ENCODE data around the gene AKAP13.
A peak's percentile ranks its signal among the peaks of the same experiment; 100 is the strongest.

AKAP13 gene

GRCh38 chr15:85763673-85764633 lies 383.6 kb downstream of the AKAP13 start:
- no peak for DNase-seq

- no peak for DNase-seq
Measured at GRCh38 chr15:85764649-85765277, 384.4 kb downstream of the AKAP13 start.

- DNase-seq: peak in 37 of 56 donors; percentile 12 to 77 (median 47)
Measured at GRCh38 chr15:85766001-85766831, 385.8 kb downstream of the AKAP13 start.

GRCh38 chr15:85767785-85768529 lies 387.6 kb downstream of the AKAP13 start:
- DNase-seq: no peak

- DNase-seq: no peak
Measured at GRCh38 chr15:85768595-85769168, 388.3 kb downstream of the AKAP13 start.

- DNase-seq: no peak
Measured at GRCh38 chr15:85769182-85769900, 388.9 kb downstream of the AKAP13 start.

GRCh38 chr15:85770096-85771041 lies 390.0 kb downstream of the AKAP13 start:
- no peak for DNase-seq

GRCh38 chr15:85771271-85771670 lies 390.9 kb downstream of the AKAP13 start:
- DNase-seq: no peak

GRCh38 chr15:85771781-85772445 lies 391.5 kb downstream of the AKAP13 start:
- no peak for DNase-seq

GRCh38 chr15:85772668-85773067 lies 392.3 kb downstream of the AKAP13 start:
- DNase-seq: peak in 3 of 56 donors; percentile 29 to 40 (median 33)

GRCh38 chr15:85773249-85773648 lies 392.8 kb downstream of the AKAP13 start:
- DNase-seq: no peak

- no peak for DNase-seq
Measured at GRCh38 chr15:85773970-85774369, 393.6 kb downstream of the AKAP13 start.

- DNase-seq: no peak
Measured at GRCh38 chr15:85777250-85778106, 397.1 kb downstream of the AKAP13 start.

GRCh38 chr15:85778107-85778776 lies 397.8 kb downstream of the AKAP13 start:
- peak in 5 of 56 donors; percentile 7 to 50 (median 18) for DNase-seq

- DNase-seq: no peak
Measured at GRCh38 chr15:85779249-85779648, 398.8 kb downstream of the AKAP13 start.

- DNase-seq: no peak
Measured at GRCh38 chr15:85780225-85780985, 400.0 kb downstream of the AKAP13 start.
